Stimulated activated naive CD8-positive, alpha-beta T cell treated with anti-CD3 and anti-CD28 coated beads, Interleukin-15, amount 100 ng/mL, for 72 hours (primary cell): ENCODE results near the gene POLA1.

Experiments used
- ATAC-seq: fragments of 150-1000 bp; cut with Tn5 transposase; 2 replicates; pipeline ENCODE4 v1.10.0; 2021; ENCODE audit warnings: mild to moderate bottlenecking, moderate library complexity
- DNase-seq, 2 donors: peaks; one replicate each; pipeline ENCODE4 v3.0.0; 2021 to 2022
- H3K27ac Mint-ChIP-seq, 2 donors: one replicate each; pipeline ENCODE4 v1.8.0; 2022; ENCODE audit warnings: mild to moderate bottlenecking in 2 of 2, mixed read lengths in 2 of 2, moderate library complexity in 2 of 2
- H3K27me3 Mint-ChIP-seq: one replicate; pipeline ENCODE4 v1.8.0; 2022; ENCODE audit warnings: mixed read lengths
- H3K4me1 Mint-ChIP-seq: one replicate; pipeline ENCODE4 v1.8.0; 2022; ENCODE audit warnings: mild to moderate bottlenecking, mixed read lengths
- H3K4me3 Mint-ChIP-seq, 2 donors: one replicate each; pipeline ENCODE4 v1.8.0; 2022; ENCODE audit warnings: mild to moderate bottlenecking in 2 of 2, mixed read lengths in 2 of 2, moderate library complexity in 1 of 2
- H3K9me3 Mint-ChIP-seq, 2 donors: one replicate each; pipeline ENCODE4 v1.8.0; 2022; ENCODE audit warnings: mixed read lengths in 2 of 2

POLA1 gene

GRCh38 chrX:24946369-24946768, 252.7 kb downstream of the POLA1 start:
- H3K27ac Mint-ChIP-seq, result no peak overlapping the region
- no peaks in the 10 kb centered on the region for H3K27me3 Mint-ChIP-seq
- no peak overlapping the region for H3K4me3 Mint-ChIP-seq
- no peak for ATAC-seq
- DNase-seq, result no peak
- H3K9me3 Mint-ChIP-seq, result no peaks in the 10 kb centered on the region
- no peaks in the 10 kb centered on the region for H3K4me1 Mint-ChIP-seq

GRCh38 chrX:24954732-24955131, 261.0 kb downstream of the POLA1 start:
- H3K4me3 Mint-ChIP-seq, result no peak overlapping the region
- H3K27ac Mint-ChIP-seq, result no peak overlapping the region
- DNase-seq (no peak), ATAC-seq (no peak)
- H3K27me3 Mint-ChIP-seq, result no peaks in the 10 kb centered on the region
- H3K4me1 Mint-ChIP-seq, result no peaks in the 10 kb centered on the region
- H3K9me3 Mint-ChIP-seq, result no peaks in the 10 kb centered on the region

- ATAC-seq, result no peak
- no peaks in the 10 kb centered on the region for H3K9me3 Mint-ChIP-seq
- H3K27me3 Mint-ChIP-seq, result no peaks in the 10 kb centered on the region
- no peak for DNase-seq
- H3K27ac Mint-ChIP-seq, result no peak overlapping the region
- no peaks in the 10 kb centered on the region for H3K4me1 Mint-ChIP-seq
- no peak overlapping the region for H3K4me3 Mint-ChIP-seq
Observed at GRCh38 chrX:24955372-24955930, 261.7 kb downstream of the POLA1 start.

- H3K27me3 Mint-ChIP-seq, result no peaks in the 10 kb centered on the region
- H3K9me3 Mint-ChIP-seq, result no peaks in the 10 kb centered on the region
- peak overlapping the region in 1 of 2 donors; percentile 27 for H3K27ac Mint-ChIP-seq
- DNase-seq, result no peak
- H3K4me1 Mint-ChIP-seq, result no peaks in the 10 kb centered on the region
- no peak for ATAC-seq
- no peak overlapping the region for H3K4me3 Mint-ChIP-seq
Observed at GRCh38 chrX:24956828-24957227, 263.1 kb downstream of the POLA1 start.

- no peak overlapping the region for H3K4me3 Mint-ChIP-seq
- no peaks in the 10 kb centered on the region for H3K9me3 Mint-ChIP-seq
- H3K27me3 Mint-ChIP-seq, result no peaks in the 10 kb centered on the region
- H3K4me1 Mint-ChIP-seq, result no peaks in the 10 kb centered on the region
- H3K27ac Mint-ChIP-seq, result no peak overlapping the region
- DNase-seq, result no peak
- no peak for ATAC-seq
Observed at GRCh38 chrX:24961809-24962208, 268.1 kb downstream of the POLA1 start.

GRCh38 chrX:24963823-24964222, 270.1 kb downstream of the POLA1 start:
- H3K27ac Mint-ChIP-seq, result no peak overlapping the region
- DNase-seq (no peak), ATAC-seq (no peak)
- no peaks in the 10 kb centered on the region for H3K4me1 Mint-ChIP-seq
- no peaks in the 10 kb centered on the region for H3K9me3 Mint-ChIP-seq
- no peak overlapping the region for H3K4me3 Mint-ChIP-seq
- H3K27me3 Mint-ChIP-seq, result no peaks in the 10 kb centered on the region

GRCh38 chrX:24965372-24965771, 271.7 kb downstream of the POLA1 start:
- Mint-ChIP-seq H3K27ac (no peak overlapping the region), H3K9me3 (no peaks in the 10 kb centered on the region), H3K4me1 (no peaks in the 10 kb centered on the region), H3K27me3 (no peaks in the 10 kb centered on the region), H3K4me3 (no peak overlapping the region)
- DNase-seq, result no peak
- no peak for ATAC-seq

- H3K27me3 Mint-ChIP-seq, result no peaks in the 10 kb centered on the region
- H3K9me3 Mint-ChIP-seq, result no peaks in the 10 kb centered on the region
- H3K4me3 Mint-ChIP-seq, result no peak overlapping the region
- no peak for DNase-seq
- ATAC-seq, result no peak
- no peak overlapping the region for H3K27ac Mint-ChIP-seq
- H3K4me1 Mint-ChIP-seq, result no peaks in the 10 kb centered on the region
Observed at GRCh38 chrX:24969812-24970211, 276.1 kb downstream of the POLA1 start.

GRCh38 chrX:24979081-24979480, 285.4 kb downstream of the POLA1 start:
- Mint-ChIP-seq H3K27ac (no peak overlapping the region), H3K9me3 (no peaks in the 10 kb centered on the region), H3K27me3 (no peaks in the 10 kb centered on the region), H3K4me1 (no peaks in the 10 kb centered on the region), H3K4me3 (no peak overlapping the region)
- DNase-seq, result no peak
- ATAC-seq, result no peak

- Mint-ChIP-seq H3K4me3 (no peak overlapping the region), H3K27ac (no peak overlapping the region), H3K4me1 (no peaks in the 10 kb centered on the region), H3K9me3 (no peaks in the 10 kb centered on the region), H3K27me3 (no peaks in the 10 kb centered on the region)
- no peak for ATAC-seq
- no peak for DNase-seq
Observed at GRCh38 chrX:24981030-24981429, 287.3 kb downstream of the POLA1 start.

GRCh38 chrX:24982306-24982965, 288.7 kb downstream of the POLA1 start:
- H3K27ac Mint-ChIP-seq, result no peak overlapping the region
- no peak overlapping the region for H3K4me3 Mint-ChIP-seq
- no peak for ATAC-seq

GRCh38 chrX:24983931-24984330, 290.2 kb downstream of the POLA1 start:
- Mint-ChIP-seq H3K27ac (no peak overlapping the region), H3K27me3 (no peaks in the 10 kb centered on the region), H3K9me3 (no peaks in the 10 kb centered on the region), H3K4me1 (no peaks in the 10 kb centered on the region), H3K4me3 (no peak overlapping the region)
- DNase-seq, result no peak
- no peak for ATAC-seq

More at GRCh38 chrX:24982306-24982965, 288.7 kb downstream of the POLA1 start:
- no peak for DNase-seq
- H3K27me3 Mint-ChIP-seq, result no peaks in the 10 kb centered on the region
- H3K9me3 Mint-ChIP-seq, result no peaks in the 10 kb centered on the region
- no peaks in the 10 kb centered on the region for H3K4me1 Mint-ChIP-seq

- DNase-seq (no peak), ATAC-seq (no peak)
- Mint-ChIP-seq H3K27me3 (no peaks in the 10 kb centered on the region), H3K9me3 (no peaks in the 10 kb centered on the region), H3K4me1 (no peaks in the 10 kb centered on the region), H3K27ac (no peak overlapping the region), H3K4me3 (no peak overlapping the region)
Observed at GRCh38 chrX:24985120-24985519, 291.4 kb downstream of the POLA1 start.

- H3K4me3 Mint-ChIP-seq, result no peak overlapping the region
- no peak overlapping the region for H3K27ac Mint-ChIP-seq
- H3K4me1 Mint-ChIP-seq, result no peaks in the 10 kb centered on the region
- no peaks in the 10 kb centered on the region for H3K9me3 Mint-ChIP-seq
- H3K27me3 Mint-ChIP-seq, result no peaks in the 10 kb centered on the region
- DNase-seq, result no peak
- ATAC-seq, result no peak
Observed at GRCh38 chrX:24987731-24988130, 294.0 kb downstream of the POLA1 start.

GRCh38 chrX:24988314-24988713, 294.6 kb downstream of the POLA1 start:
- no peak for ATAC-seq
- H3K27me3 Mint-ChIP-seq, result no peaks in the 10 kb centered on the region
- no peak overlapping the region for H3K4me3 Mint-ChIP-seq
- no peak overlapping the region for H3K27ac Mint-ChIP-seq
- H3K4me1 Mint-ChIP-seq, result no peaks in the 10 kb centered on the region
- DNase-seq, result no peak
- no peaks in the 10 kb centered on the region for H3K9me3 Mint-ChIP-seq

- Mint-ChIP-seq H3K4me3 (no peak overlapping the region), H3K4me1 (no peaks in the 10 kb centered on the region), H3K27me3 (no peaks in the 10 kb centered on the region), H3K27ac (no peak overlapping the region), H3K9me3 (no peaks in the 10 kb centered on the region)
- ATAC-seq (no peak), DNase-seq (no peak)
Observed at GRCh38 chrX:24990535-24990934, 296.8 kb downstream of the POLA1 start.

GRCh38 chrX:24993879-24994278, 300.2 kb downstream of the POLA1 start:
- no peaks in the 10 kb centered on the region for H3K27me3 Mint-ChIP-seq
- no peaks in the 10 kb centered on the region for H3K4me1 Mint-ChIP-seq
- no peak overlapping the region for H3K4me3 Mint-ChIP-seq
- DNase-seq (no peak), ATAC-seq (no peak)
- no peak overlapping the region for H3K27ac Mint-ChIP-seq
- H3K9me3 Mint-ChIP-seq, result no peaks in the 10 kb centered on the region
